Ectodermal cell (in vitro differentiated cells): ENCODE results near the gene LRIF1.

Experiments
- H3K27ac ChIP-seq: 2 replicates; pipeline ENCODE4 v1.7.0; 2013; ENCODE audit warnings: mild to moderate bottlenecking, low read depth, low read length; ENCODE audit not compliant: insufficient read depth, poor library complexity, severe bottlenecking
- H3K27me3 ChIP-seq: 2 replicates; pipeline ENCODE4 v1.7.0; 2013; ENCODE audit warnings: mild to moderate bottlenecking, low read length; ENCODE audit not compliant: insufficient read depth, control insufficient read depth, poor library complexity, severe bottlenecking
- H3K36me3 ChIP-seq: one replicate; pipeline ENCODE4 v1.7.0; 2013; ENCODE audit warnings: low read length; ENCODE audit not compliant: control insufficient read depth, insufficient read depth
- H3K4me1 ChIP-seq: one replicate; pipeline ENCODE4 v1.7.0; 2013; ENCODE audit warnings: low read length; ENCODE audit not compliant: control insufficient read depth, insufficient read depth
- H3K4me3 ChIP-seq: 2 replicates; pipeline ENCODE4 v1.7.0; 2013; ENCODE audit warnings: low read depth, low read length, control low read depth; ENCODE audit not compliant: insufficient read depth
- H3K9me3 ChIP-seq: 2 replicates; pipeline ENCODE4 v1.7.0; 2013; ENCODE audit warnings: mild to moderate bottlenecking, low read length, moderate library complexity; ENCODE audit not compliant: control insufficient read depth
- WGBS, 2 experiments: methylation state at CpG; one replicate each; pipeline ENCODE4 v1.1.7; 2013; ENCODE audit warnings: missing lambda C conversion rate in 2 of 2; 5-methylcytosine and 5-hydroxymethylcytosine counted together

Gene LRIF1

GRCh38 chr1:110921953-110922352, 41.8 kb downstream of the LRIF1 start:
- H3K27ac ChIP-seq = no peak overlapping the region
- no peaks in the 10 kb centered on the region for H3K36me3 ChIP-seq
- H3K4me3 ChIP-seq = no peak overlapping the region
- 82 to 92% methylated on average over 1 of the region's 1 CpG for WGBS, 2 experiments
- no peaks in the 10 kb centered on the region for H3K9me3 ChIP-seq
- H3K4me1 ChIP-seq = no peaks in the 10 kb centered on the region
- H3K27me3 ChIP-seq = no peaks in the 10 kb centered on the region

DNA sequence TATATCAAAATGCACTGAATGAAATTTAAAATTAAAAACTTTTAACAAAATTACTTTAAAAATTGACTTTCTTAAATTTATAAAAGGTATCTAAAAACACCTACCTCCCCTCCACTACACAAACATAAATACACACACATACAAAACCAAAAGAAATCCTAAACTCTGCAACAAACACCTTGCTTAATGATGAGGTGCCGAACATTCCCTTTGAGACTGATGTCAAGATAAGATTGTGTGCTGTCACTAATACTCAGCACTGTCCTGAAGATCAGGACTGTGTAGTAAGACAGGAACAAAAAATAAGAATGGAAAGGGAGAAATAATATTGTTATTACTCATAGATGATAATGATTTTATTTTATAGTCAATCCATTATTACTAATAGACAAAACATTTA, 45.7 kb downstream of the LRIF1 start:
- no peak overlapping the region for H3K27ac ChIP-seq
- no peak overlapping the region for H3K4me3 ChIP-seq
- H3K36me3 ChIP-seq = no peaks in the 10 kb centered on the region
- no peaks in the 10 kb centered on the region for H3K4me1 ChIP-seq
- WGBS, 2 experiments = 93 to 100% methylated on average over 1 of the region's 1 CpG
- H3K9me3 ChIP-seq = no peaks in the 10 kb centered on the region
- H3K27me3 ChIP-seq = no peaks in the 10 kb centered on the region

- Histone ChIP-seq H3K36me3 (no peaks in the 10 kb centered on the region), H3K27me3 (no peaks in the 10 kb centered on the region), H3K4me3 (no peak overlapping the region), H3K9me3 (no peaks in the 10 kb centered on the region), H3K4me1 (no peaks in the 10 kb centered on the region), H3K27ac (no peak overlapping the region)
- WGBS, 2 experiments = 85 to 87% methylated on average over 2 of the region's 2 CpGs
These were observed 46.9 kb downstream of the LRIF1 start for GRCh38 chr1:110916669-110917306.

DNA sequence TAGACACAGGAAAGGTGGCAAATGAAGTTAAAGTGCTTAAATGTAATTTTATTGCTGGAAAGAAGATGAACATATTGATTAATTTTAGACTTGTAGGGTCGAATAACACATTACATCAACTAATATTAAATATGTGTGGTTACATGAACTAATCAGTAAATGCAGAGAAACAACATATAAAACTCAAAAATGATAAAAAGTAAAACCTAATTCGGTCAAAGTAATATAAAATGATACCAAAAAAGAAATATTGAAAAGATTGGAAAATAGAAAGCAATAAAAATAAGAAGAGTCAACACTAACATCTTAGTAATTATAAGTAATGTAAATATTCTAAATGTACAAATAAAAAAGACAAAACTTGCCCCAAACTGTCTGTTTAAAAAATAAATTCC, 47.5 kb downstream of the LRIF1 start:
- Histone ChIP-seq H3K4me3 (no peak overlapping the region), H3K4me1 (no peaks in the 10 kb centered on the region), H3K27me3 (no peaks in the 10 kb centered on the region), H3K9me3 (no peaks in the 10 kb centered on the region), H3K27ac (no peak overlapping the region), H3K36me3 (no peaks in the 10 kb centered on the region)
- no CpG with 5 or more reads among the region's 2 CpGs for WGBS, 2 experiments

GRCh38 chr1:110915804-110916203, 47.9 kb downstream of the LRIF1 start:
- no peaks in the 10 kb centered on the region for H3K9me3 ChIP-seq
- no peaks in the 10 kb centered on the region for H3K4me1 ChIP-seq
- no peak overlapping the region for H3K4me3 ChIP-seq
- 90 to 100% methylated on average over 1 to 2 of the region's 2 CpGs for WGBS, 2 experiments
- no peaks in the 10 kb centered on the region for H3K27me3 ChIP-seq
- no peaks in the 10 kb centered on the region for H3K36me3 ChIP-seq
- no peak overlapping the region for H3K27ac ChIP-seq

GRCh38 chr1:110914676-110915075, 49.0 kb downstream of the LRIF1 start:
- H3K4me3 ChIP-seq = no peak overlapping the region
- no peak overlapping the region for H3K27ac ChIP-seq
- no peaks in the 10 kb centered on the region for H3K27me3 ChIP-seq
- no peaks in the 10 kb centered on the region for H3K4me1 ChIP-seq
- no peaks in the 10 kb centered on the region for H3K9me3 ChIP-seq
- H3K36me3 ChIP-seq = no peaks in the 10 kb centered on the region
- 87 to 89% methylated on average over 1 to 2 of the region's 3 CpGs for WGBS, 2 experiments

GRCh38 chr1:110912784-110913183, 50.9 kb downstream of the LRIF1 start:
- Histone ChIP-seq H3K27me3 (no peaks in the 10 kb centered on the region), H3K27ac (no peak overlapping the region), H3K4me3 (no peak overlapping the region), H3K36me3 (no peaks in the 10 kb centered on the region), H3K4me1 (no peaks in the 10 kb centered on the region), H3K9me3 (no peaks in the 10 kb centered on the region)

GRCh38 chr1:110903853-110904500, 59.7 kb downstream of the LRIF1 start:
- WGBS, 2 experiments = 91 to 95% methylated on average over 3 of the region's 3 CpGs
- no peak overlapping the region for H3K4me3 ChIP-seq
- no peak overlapping the region for H3K27ac ChIP-seq
- H3K4me1 ChIP-seq = no peaks in the 10 kb centered on the region
- H3K27me3 ChIP-seq = no peaks in the 10 kb centered on the region
- no peaks in the 10 kb centered on the region for H3K9me3 ChIP-seq
- no peaks in the 10 kb centered on the region for H3K36me3 ChIP-seq

- no peaks in the 10 kb centered on the region for H3K36me3 ChIP-seq
- no peaks in the 10 kb centered on the region for H3K9me3 ChIP-seq
- H3K4me3 ChIP-seq = no peak overlapping the region
- no peaks in the 10 kb centered on the region for H3K4me1 ChIP-seq
- no peaks in the 10 kb centered on the region for H3K27me3 ChIP-seq
- 87 to 89% methylated on average over 6 of the region's 6 CpGs for WGBS, 2 experiments
- no peak overlapping the region for H3K27ac ChIP-seq
These were observed 60.8 kb downstream of the LRIF1 start for GRCh38 chr1:110902820-110903463.

DNA sequence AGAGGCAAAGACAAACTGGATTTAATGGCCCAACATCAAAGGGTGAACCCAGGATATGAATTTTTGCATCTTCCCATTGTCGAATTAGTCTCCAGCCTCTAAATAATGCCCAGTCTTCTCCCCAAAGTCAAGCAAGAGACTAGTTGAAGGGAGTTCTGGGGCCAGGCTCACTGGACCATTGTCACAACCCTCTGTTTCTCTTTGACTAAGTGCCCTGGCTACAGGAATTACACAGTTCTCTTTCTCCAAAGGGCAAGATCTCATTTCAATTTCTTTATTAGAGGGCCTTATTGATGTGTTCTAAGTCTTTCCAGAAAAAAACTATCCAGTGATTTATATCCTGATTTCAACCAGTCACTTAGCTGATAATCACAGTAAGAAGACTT, 64.3 kb downstream of the LRIF1 start:
- H3K9me3 ChIP-seq = no peaks in the 10 kb centered on the region
- H3K36me3 ChIP-seq = no peaks in the 10 kb centered on the region
- no peak overlapping the region for H3K27ac ChIP-seq
- no peaks in the 10 kb centered on the region for H3K4me1 ChIP-seq
- H3K4me3 ChIP-seq = no peak overlapping the region
- H3K27me3 ChIP-seq = no peaks in the 10 kb centered on the region
- WGBS, 2 experiments = 92 to 93% methylated on average over 1 of the region's 1 CpG
